SK-N-SH (cell line): ENCODE results near the gene SUMO2. TPM values are rescaled to one million over a fixed set of nuclear protein-coding genes. Genes with fewer than 3 reads are reported as not detected.
A peak's percentile ranks its signal among the peaks of the same experiment; 100 is the strongest.

Experiments
- CTCF ChIA-PET: fragments of 300-600, 350-600 bp; formaldehyde crosslinking; extraction: SDS; loops from one replicate; lab custom pipeline; 2021; lab: Yijun Ruan, JAX
- POLR2A ChIA-PET: fragments of 350-600 bp; sonication (Branson Sonifier 250); formaldehyde crosslinking; extraction: SDS; loops from one replicate; lab custom pipeline; 2020; ENCODE audit warnings: antibody characterized with exemption, inconsistent platforms; lab: Yijun Ruan, JAX
- DNase-seq: peaks from one replicate; pipeline ENCODE4 v3.0.0; 2012
- H2AFZ ChIP-seq: fragments of 200-600 bp; sonication (generic); 2 replicates; pipeline ENCODE4 v1.8.1; 2016; ENCODE audit warnings: antibody characterized with exemption, mild to moderate bottlenecking, low read depth
- H3F3A ChIP-seq: fragments of 200-600 bp; sonication (generic); replicated peaks from 2 replicates; pipeline ENCODE3; 2016; ENCODE audit warnings: antibody characterized with exemption, mild to moderate bottlenecking; ENCODE audit not compliant: insufficient read depth
- H3K27ac ChIP-seq, 2 experiments: fragments of 200-500 bp in 1 of 2; fragments of 200-600 bp in 1 of 2; sonication (Bioruptor generic) in 1 of 2; sonication (generic), shearing (Covaris generic) in 1 of 2; 2 replicates each; pipeline versions ENCODE4 v1.5.1 to v1.6.1; 2014 to 2016; ENCODE audit warnings: low read depth in 2 of 2, inconsistent platforms in 1 of 2, low read length in 1 of 2, mild to moderate bottlenecking in 1 of 2, mixed read lengths in 1 of 2
- H3K27me3 ChIP-seq: fragments of 200-600 bp; sonication (generic), shearing (Covaris generic); 2 replicates; pipeline ENCODE4 v1.6.1; 2016; ENCODE audit warnings: mixed run types; ENCODE audit not compliant: insufficient read depth
- H3K36me3 ChIP-seq, 2 experiments: fragments of 200-500 bp in 1 of 2; fragments of 200-600 bp in 1 of 2; sonication (Bioruptor generic) in 1 of 2; sonication (generic) in 1 of 2; replicated peaks in 1 of 2; 2 replicates each; pipeline versions ENCODE3 to v1.5.1; 2014 to 2016; ENCODE audit warnings: low read length in 1 of 2, mild to moderate bottlenecking in 1 of 2; ENCODE audit not compliant: insufficient read depth in 2 of 2, control insufficient read depth in 1 of 2
- H3K4me1 ChIP-seq, 2 experiments: fragments of 200-500 bp in 1 of 2; fragments of 200-600 bp in 1 of 2; sonication (Bioruptor generic) in 1 of 2; sonication (generic), shearing (Covaris generic) in 1 of 2; 2 replicates each; pipeline versions ENCODE4 v1.5.1 to v1.6.1; 2014 to 2016; ENCODE audit warnings: low read depth in 1 of 2, low read length in 1 of 2, mixed run types in 1 of 2; ENCODE audit not compliant: insufficient read depth in 2 of 2, control insufficient read depth in 1 of 2
- H3K4me2 ChIP-seq: fragments of 200-600 bp; sonication (generic), shearing (Covaris generic); 2 replicates; pipeline ENCODE4 v1.6.1; 2017; ENCODE audit warnings: mixed run types
- H3K4me3 ChIP-seq, 2 experiments: fragments of 200-500 bp in 1 of 2; fragments of 200-600 bp in 1 of 2; sonication (Bioruptor generic) in 1 of 2; sonication (generic), shearing (Covaris generic) in 1 of 2; 2 replicates each; pipeline versions ENCODE4 v1.5.1 to v1.8.1; 2014 to 2016; ENCODE audit warnings: low read depth in 2 of 2, inconsistent platforms in 1 of 2, low read length in 1 of 2, mild to moderate bottlenecking in 1 of 2, mixed read lengths in 1 of 2, moderate library complexity in 1 of 2
- H3K79me2 ChIP-seq: fragments of 200-600 bp; sonication (generic); 2 replicates; pipeline ENCODE4 v1.8.1; 2017; ENCODE audit warnings: mild to moderate bottlenecking; ENCODE audit not compliant: insufficient read depth
- H3K9ac ChIP-seq: fragments of 200-600 bp; sonication (generic); 2 replicates; pipeline ENCODE4 v1.6.1; 2017; ENCODE audit warnings: mixed run types
- H3K9me2 ChIP-seq: fragments of 200-600 bp; sonication (generic); 2 replicates; pipeline ENCODE4 v1.6.1; 2017; ENCODE audit warnings: mixed run types
- H3K9me3 ChIP-seq: fragments of 200-600 bp; sonication (generic); 2 replicates; pipeline ENCODE4 v1.6.1; 2017; ENCODE audit warnings: mixed run types, mild to moderate bottlenecking, moderate library complexity
- H4K20me1 ChIP-seq: fragments of 200-600 bp; sonication (generic); 2 replicates; pipeline ENCODE4 v1.6.1; 2017; ENCODE audit warnings: mild to moderate bottlenecking, mixed run types; ENCODE audit not compliant: insufficient read depth
- ELF1 ChIP-seq: IDR thresholded peaks from 2 replicates; pipeline ENCODE4 v1.4.0; 2012
- FOXJ3 ChIP-seq: sonication (generic); formaldehyde crosslinking; IDR thresholded peaks from 2 replicates; pipeline ENCODE4 v1.5.1; 2020; ENCODE audit warnings: mild to moderate bottlenecking, missing genetic modification reagents
- FOXM1 ChIP-seq: IDR thresholded peaks from 2 replicates; pipeline ENCODE4 v1.4.0; 2012; ENCODE audit warnings: low read depth, mild to moderate bottlenecking
- GABPA ChIP-seq: IDR thresholded peaks from 2 replicates; pipeline ENCODE4 v1.4.0; 2012; ENCODE audit warnings: low read depth, mild to moderate bottlenecking
- IRF3 ChIP-seq: fragments of 150-350 bp; IDR thresholded peaks from 2 replicates; pipeline ENCODE4 v1.6.1; 2016; ENCODE audit warnings: mild to moderate bottlenecking, low read depth, low read length
- JUND ChIP-seq: IDR thresholded peaks from 2 replicates; pipeline ENCODE4 v1.4.0; 2012
- MEF2A ChIP-seq: IDR thresholded peaks from 2 replicates; pipeline ENCODE4 v1.4.0; 2012; ENCODE audit warnings: low read depth, borderline replicate concordance
- NRF1 ChIP-seq: IDR thresholded peaks from 2 replicates; pipeline ENCODE4 v1.6.1; 2012; ENCODE audit warnings: low read depth, mild to moderate bottlenecking, low read length
- POLR2AphosphoS5 ChIP-seq: IDR thresholded peaks from 2 replicates; pipeline ENCODE4 v1.6.1; 2012; ENCODE audit warnings: low read depth, low read length
- RAD21 ChIP-seq: IDR thresholded peaks from 2 replicates; pipeline ENCODE4 v1.6.1; 2012; ENCODE audit warnings: mild to moderate bottlenecking, low read length
- RCOR1 ChIP-seq: fragments of 150-350 bp; IDR thresholded peaks from 2 replicates; pipeline ENCODE4 v1.6.1; 2017; ENCODE audit warnings: antibody characterized with exemption, low read length
- REST ChIP-seq: IDR thresholded peaks from 2 replicates; pipeline ENCODE4 v1.6.1; 2012; ENCODE audit warnings: mild to moderate bottlenecking, low read depth, low read length, moderate library complexity
- SIN3A ChIP-seq: IDR thresholded peaks from 2 replicates; pipeline ENCODE4 v1.6.1; 2012; ENCODE audit warnings: low read depth, mild to moderate bottlenecking, low read length, moderate library complexity, borderline replicate concordance
- TAF1 ChIP-seq: IDR thresholded peaks from 2 replicates; pipeline ENCODE4 v1.6.1; 2012; ENCODE audit warnings: low read depth, mild to moderate bottlenecking, low read length, moderate library complexity, borderline replicate concordance
- TCF12 ChIP-seq: IDR thresholded peaks from 2 replicates; pipeline ENCODE4 v1.4.0; 2012
- USF1 ChIP-seq: IDR thresholded peaks from 2 replicates; pipeline ENCODE4 v1.4.0; 2012; ENCODE audit warnings: low read depth, borderline replicate concordance
- YY1 ChIP-seq: IDR thresholded peaks from 2 replicates; pipeline ENCODE4 v1.4.0; 2012; ENCODE audit warnings: low read depth, mild to moderate bottlenecking
- ZBTB33 ChIP-seq: IDR thresholded peaks from 2 replicates; pipeline ENCODE4 v1.4.0; 2012; ENCODE audit warnings: low read depth, borderline replicate concordance
- WGBS: methylation state at CpG from one replicate; pipeline ENCODE4 v1.1.6; 2017; ENCODE audit warnings: low lambda C conversion rate; 5-methylcytosine and 5-hydroxymethylcytosine counted together
- polyA plus RNA-seq, 3 experiments: library from polyadenylated mRNA; depleted of rRNA; stranded (reverse); fragments of >200 nt; gene quantifications; 2 replicates each; pipeline ENCODE4 v1.2.3, GENCODE V29; 2012

SUMO2 gene
- polyA plus RNA-seq, 1 of the 3 experiments (the other 2 are of a cell fraction): 114 TPM

- Histone ChIP-seq H3K4me2 (no peak overlapping the region), H3K79me2 (peaks cover 43% of the 10 kb centered on the region), H3F3A (peaks cover 20% of the 10 kb centered on the region), H2AFZ (0 out of 2 replicates have a peak overlapping the region, but pooled peaks have one; percentile 97), H3K9me2 (no peaks in the 10 kb centered on the region), H3K9ac (no peak overlapping the region), H3K36me3 (peaks cover 0 to 23% of the 10 kb centered on the region in 2 experiments), H3K4me1 (peaks cover 3 to 6% of the 10 kb centered on the region in 2 experiments; a peak in 3 of 4 replicates), H3K9me3 (no peaks in the 10 kb centered on the region), H4K20me1 (peaks cover 30% of the 10 kb centered on the region), H3K27ac (no peak overlapping the region), H3K27me3 (no peaks in the 10 kb centered on the region), H3K4me3 (no peak overlapping the region)
- ChIA-PET POLR2A (interaction anchor here (1.9 kb wide), 1 partner anchor 70 kb away, joined by 9 read pairs; no protein-coding TSS in a partner anchor), CTCF (interaction anchor here (0.7 to 4.1 kb wide), 6 partner anchors 10 to 70 kb away, joined by 3 to 26 read pairs (median 10); partner anchors contain the start of gene NT5C)
- WGBS: 95% methylated on average over 9 of the region's 9 CpGs
- no peak for TF ChIP-seq GABPA
- TF ChIP-seq FOXJ3 (CRISPR knock-in tag): no peak
- no peak for TF ChIP-seq YY1
- TF ChIP-seq USF1: no peak
- no peak for TF ChIP-seq ELF1
- no peak for TF ChIP-seq POLR2AphosphoS5
- no peak for TF ChIP-seq MEF2A
- no peak for TF ChIP-seq JUND
- TF ChIP-seq TAF1: no peak
- TF ChIP-seq RCOR1: no peak
- no peak for TF ChIP-seq SIN3A
- TF ChIP-seq ZBTB33: no peak
- no peak for TF ChIP-seq REST
- TF ChIP-seq TCF12: no peak
- TF ChIP-seq NRF1: no peak
- no peak for TF ChIP-seq RAD21
- no peak for TF ChIP-seq IRF3
- no peak for TF ChIP-seq FOXM1
- no peak for DNase-seq
These were observed 1.5 kb upstream of the SUMO2 start for GRCh38 chr17:75183999-75184884.
